ENCODE results near the gene NSG2.
"Not testable (repeated sequence)": the region's sequence is repeated elsewhere in the genome, so short reads cannot be mapped to it uniquely, and the experiment has no call there.

NSG2 gene

GRCh38 chr5:174063082-174063756 lies 17.7 kb downstream of the NSG2 start:
- no peak for DNase-seq

- DNase-seq, result no peak
These were observed 18.7 kb downstream of the NSG2 start for GRCh38 chr5:174064171-174064570.

- DNase-seq, result no peak
These were observed 20.2 kb downstream of the NSG2 start for GRCh38 chr5:174065528-174066197.

DNA sequence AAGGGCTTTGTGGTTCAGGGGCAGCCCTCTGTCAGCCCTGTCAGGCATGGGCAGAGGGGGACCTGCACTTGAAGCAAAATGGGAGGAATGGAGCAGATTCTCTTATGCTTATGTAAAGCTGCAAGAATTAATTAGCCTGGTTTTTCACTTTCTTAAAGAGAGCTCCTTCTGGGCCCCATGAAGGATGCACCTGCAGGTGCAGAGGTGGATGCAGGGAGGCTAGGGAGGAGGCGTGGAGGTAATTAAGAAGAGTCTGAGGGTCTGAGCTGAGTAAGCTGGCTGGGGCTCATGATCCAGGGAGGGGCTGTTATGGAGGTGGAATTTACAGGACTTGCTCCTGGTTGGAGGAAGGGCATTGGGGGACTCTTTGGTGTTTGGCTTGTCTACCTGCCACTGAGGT lies 22.0 kb downstream of the NSG2 start:
- DNase-seq, result no peak

DNA sequence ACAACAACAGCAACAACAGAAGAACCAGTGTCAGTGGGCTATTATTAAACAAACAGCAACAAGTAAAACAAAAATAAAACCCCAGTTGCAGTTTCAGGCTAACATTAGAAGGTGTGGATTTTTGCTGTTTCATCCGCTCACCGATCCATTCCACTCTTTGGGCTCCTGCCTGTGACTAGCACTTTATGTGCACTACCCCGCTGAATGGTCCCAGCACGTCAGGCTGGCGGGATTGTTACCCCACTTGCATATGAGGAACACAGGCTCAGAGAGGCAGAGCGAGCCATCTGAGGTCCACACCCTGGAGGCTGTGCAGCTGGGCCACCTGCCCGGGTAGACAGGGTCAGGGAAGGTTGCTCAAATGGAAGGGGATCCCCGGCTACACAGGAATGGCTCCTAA lies 26.0 kb downstream of the NSG2 start:
- no peak for DNase-seq

DNA sequence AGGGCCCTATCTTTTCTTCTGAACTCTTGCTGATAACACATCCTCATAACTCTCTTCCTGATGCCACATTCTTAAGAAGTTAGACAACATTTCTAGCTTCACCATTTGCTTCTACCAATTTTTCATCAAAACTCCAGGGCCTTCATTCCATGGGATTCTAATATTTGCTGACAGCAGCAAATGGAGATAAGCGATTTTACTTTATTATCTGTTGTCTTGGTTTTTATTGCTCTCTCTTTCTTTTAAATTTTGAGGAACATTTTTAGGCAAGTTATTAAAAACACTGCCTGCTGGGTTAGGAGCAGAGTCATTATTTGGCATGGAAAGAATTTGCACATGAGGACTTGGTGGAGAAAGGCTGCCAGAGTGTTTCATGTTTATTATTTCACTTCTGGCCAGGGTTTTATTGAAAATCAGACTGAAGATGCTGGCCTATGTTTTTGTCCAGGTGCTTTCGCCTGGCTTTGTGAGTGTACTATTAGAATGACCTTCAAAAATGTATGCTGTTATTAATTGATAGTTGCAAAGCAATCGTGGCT lies 27.7 kb downstream of the NSG2 start:
- no peak for DNase-seq

DNA sequence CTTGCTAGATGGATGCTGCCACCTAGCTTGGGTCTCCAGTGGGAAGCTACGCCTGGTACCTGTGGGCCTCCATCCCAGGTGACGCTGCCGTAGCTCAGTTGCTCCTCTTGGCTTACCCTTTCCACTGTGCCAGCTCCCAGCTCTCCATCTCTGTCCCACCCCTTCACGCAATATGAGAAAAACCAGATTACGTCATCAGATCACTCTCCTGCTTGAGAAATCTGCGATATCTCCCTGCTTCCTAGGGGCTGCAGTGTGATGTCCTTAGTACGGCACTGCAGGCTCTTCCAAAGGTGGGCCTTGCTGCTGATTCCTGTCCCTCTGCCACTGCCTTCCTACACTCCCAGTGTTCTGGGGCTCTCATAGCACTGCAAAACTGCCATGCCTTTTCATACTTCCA lies 28.9 kb downstream of the NSG2 start:
- no peak for DNase-seq

DNA sequence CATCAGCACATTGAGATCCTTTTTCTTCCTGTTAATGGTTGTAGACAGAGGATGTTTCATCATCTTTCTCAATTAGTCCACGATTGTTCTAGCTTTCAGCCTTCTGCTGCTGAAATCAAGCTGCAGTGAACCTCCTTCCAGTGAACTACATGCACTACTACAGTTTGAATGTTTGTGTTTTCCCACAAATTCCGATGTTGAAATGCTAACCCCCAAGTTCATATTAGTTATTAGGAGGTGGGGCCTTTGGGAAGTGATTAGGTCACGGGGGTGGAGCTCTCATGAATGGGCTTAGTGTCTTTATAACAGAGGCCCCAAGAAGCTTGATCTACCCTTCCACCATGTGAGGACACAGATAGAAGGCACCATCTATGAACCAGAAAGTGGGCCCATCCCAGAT lies 32.9 kb downstream of the NSG2 start:
- no peak for DNase-seq

DNA sequence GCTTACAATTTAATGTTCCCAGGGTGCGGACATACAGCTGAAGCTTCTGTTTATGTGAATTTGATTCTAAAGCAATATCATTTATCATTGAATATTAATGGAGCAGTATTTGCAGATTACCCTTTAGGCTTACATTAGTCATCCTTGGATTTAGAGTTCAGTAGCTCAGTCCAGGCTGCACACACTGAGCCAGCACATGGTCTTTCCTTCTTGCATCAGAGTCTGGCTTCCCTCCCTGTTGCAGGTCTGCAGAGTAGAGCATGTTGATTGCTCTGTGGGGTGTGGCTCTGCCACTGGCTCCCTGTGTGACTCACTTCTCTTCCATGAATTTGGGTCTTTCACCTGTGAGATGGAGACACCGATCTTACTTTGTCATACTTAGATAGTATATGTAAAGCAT lies 36.8 kb downstream of the NSG2 start:
- no peak for DNase-seq

DNA sequence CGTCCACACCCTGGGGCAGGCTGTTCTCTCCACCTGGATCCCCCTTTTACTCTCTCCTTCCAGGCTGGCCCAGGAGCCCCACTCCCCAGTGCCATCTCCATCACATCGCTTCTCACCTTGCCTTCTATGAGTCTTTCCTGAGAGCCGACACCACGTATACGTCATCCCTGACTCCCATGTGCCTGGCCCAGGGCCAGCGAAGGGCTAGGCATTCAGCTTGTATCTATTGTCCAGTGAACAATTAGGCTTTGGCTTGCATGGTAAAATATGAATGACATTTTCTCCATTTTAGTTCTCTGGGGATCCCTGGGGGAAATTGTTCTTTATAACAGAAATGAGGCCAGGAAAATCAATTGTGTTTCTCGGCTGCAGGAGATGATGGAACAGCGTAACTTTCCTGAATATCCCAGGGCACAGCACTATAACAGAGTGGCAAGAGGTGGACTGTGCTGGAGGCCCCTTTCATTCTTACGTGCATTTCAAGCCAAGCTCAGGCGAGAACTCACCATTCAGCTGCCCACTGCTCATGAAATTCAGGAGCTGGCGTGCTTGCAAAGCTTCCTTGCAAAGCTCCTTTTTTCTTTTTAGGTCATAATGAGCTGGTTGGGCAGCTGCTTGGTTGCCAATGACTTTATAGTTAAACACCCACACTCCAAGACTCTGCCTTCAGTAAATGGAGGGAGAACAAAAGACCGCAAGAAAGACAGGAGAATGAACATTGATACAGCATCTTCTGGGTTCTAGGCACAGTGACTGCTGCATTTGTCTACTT lies 37.7 kb downstream of the NSG2 start:
- no peak for DNase-seq

- DNase-seq, result no peak
These were observed 39.2 kb downstream of the NSG2 start for GRCh38 chr5:174084691-174085154.

GRCh38 chr5:174086751-174087150 lies 41.2 kb downstream of the NSG2 start:
- DNase-seq, result no peak

DNA sequence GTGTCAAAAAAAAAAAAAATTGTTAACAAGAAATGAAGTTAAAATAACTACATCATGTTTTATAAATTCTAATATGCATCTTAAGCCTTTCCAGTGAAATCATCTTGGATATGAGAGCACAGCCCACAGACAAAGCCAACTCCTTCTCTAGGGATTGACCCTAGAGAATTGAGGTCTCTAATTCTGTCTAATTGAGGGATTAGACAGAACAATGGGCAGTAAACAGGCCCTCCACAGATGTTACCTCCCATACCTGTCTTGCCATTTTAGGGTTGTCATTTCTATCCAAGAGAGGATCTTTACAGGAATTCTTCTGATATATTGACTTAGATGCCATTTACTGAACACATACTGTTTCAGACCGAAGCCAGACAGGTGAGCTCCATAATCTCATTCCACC lies 42.3 kb downstream of the NSG2 start:
- DNase-seq, result no peak

DNA sequence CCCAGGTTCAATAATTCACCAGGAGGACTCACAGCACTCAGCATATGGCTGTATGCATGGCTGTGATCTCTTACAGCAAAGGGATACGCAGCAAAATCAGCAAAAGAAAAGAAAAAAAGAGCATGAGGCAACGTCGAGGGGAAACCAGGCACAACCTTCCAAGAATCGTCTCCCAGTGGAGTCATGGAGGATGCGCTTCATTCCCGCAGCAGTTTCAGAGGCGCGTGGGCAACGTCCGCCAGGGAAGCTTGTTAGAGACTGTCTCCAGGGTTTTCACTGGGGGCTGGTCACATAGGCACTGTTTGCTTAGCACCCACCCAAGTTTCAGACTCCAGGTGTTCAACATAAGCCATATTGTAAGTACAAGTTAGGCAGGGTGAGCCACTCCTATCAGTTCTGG lies 44.6 kb downstream of the NSG2 start:
- no peak for DNase-seq

DNA sequence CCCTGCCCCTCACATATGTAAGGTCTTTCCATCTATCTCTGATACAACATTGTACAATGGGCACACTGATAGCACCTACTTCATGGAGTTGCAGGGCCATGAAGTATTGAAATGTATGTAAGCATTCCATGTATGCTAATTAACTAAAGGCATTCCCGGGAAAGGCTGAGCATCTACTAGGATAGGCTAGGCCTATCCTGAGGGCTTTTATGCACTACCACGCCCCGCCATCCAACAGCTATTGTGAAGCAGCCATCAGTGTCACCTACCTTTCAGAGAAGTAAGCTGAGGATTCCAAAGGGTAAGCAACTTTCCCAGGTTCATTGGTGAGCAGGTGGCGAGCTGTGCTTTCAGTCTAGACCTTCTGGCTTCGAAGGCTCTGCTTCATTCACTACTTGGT lies 47.6 kb downstream of the NSG2 start:
- DNase-seq, result no peak

- DNase-seq, result no peak
These were observed 49.5 kb downstream of the NSG2 start for GRCh38 chr5:174094857-174095606.

DNA sequence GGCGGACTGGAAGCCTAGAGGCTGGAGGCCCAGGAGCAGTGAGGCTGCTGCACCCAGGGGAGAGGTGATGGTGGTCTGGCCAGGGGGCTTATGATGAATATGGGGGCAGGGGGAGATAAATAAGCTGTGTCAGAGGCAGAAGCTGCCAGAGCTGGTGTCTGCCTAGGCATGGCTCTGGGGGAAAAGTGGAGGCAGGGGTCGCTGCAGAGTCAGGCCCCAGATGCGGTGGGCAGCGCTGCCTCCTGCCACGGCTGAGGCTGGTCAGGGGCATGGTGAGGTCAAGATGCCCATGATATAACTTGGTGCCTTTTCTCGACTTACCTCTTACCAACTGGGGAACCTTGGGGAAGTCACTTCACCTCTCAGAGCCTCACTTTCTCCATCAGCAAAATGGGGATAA lies 51.1 kb downstream of the NSG2 start:
- no peak for DNase-seq

DNA sequence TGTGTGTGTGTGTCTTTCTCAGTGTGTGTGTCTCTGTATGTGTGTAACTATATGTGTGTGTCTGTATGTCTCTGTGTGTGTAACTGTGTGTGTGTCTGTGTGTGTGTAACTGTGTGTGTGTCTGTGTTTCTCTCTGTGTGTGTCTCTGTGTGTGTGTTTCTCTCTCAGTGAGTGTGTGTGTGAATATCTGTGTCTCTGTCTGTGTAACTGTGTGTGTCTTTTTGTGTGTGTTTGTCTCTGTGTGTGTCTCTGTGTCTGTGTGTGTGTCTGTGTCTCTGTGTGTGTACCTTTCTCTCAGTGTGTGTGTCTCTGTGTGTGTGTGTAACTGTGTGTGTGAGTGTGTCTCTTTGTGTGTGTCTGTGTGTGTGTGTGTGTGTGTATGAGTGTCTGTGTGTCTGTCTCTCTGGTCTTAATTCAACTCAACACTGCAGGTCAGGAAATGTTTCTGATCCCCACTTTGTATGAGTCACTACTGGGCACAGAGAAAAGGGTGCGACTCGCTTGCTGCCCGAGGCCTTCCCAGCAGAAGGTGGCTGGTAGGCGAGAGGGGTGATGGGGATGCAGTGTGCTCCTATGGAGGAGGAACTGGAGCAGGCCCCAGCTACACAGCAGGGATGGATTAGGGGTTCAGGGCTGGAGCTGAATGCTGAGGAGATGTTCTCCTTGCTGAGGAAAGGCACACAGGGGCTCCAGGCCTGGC lies 52.1 kb downstream of the NSG2 start:
- no peak for DNase-seq

DNA sequence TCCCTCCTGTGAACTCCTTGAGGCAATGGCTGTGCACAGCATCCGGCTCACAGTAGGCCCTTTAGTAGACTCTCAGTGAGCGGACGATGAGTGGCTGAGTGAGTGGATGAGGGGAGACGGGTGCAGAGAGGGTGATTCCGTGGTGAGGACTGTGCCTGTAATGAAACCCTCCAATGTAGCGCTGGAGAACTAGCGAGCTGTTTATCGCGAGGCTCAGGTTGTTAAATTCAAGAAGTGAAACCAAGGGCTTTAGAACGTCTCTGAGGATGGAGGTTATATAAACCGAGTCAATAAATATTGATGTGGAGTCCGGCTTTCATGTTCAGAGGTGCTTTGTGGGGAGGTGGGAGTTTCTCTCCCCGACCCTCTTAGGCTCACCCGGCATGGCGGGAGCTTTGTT lies 53.2 kb downstream of the NSG2 start:
- DNase-seq, result no peak

GRCh38 chr5:174100490-174100889 lies 55.0 kb downstream of the NSG2 start:
- DNase-seq, result no peak

DNA sequence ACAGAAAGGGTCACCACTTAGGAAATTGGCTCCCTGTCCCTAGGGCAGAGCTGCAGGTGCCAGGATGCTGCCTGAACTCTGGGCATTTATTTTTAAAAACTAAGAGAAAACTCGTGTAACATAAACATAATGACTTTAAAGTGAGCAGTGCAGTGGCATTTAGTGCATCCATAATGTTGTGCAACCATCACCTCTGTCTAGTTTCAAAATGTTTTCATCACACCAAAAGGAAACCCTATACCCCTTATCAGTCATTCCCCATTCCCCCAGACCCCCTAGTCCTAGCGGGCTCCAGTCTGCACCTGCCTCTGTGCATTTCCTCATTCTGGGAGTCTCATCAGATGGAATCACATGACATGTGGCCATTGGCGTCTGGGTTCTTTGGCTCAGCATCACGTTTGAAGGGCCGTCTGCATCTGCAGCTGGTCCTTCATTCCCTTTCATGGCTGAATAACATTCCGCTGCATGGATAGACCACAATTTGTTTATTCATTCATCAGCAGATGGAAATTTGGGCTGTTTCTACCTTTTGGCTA lies 55.8 kb downstream of the NSG2 start:
- DNase-seq, result no peak

DNA sequence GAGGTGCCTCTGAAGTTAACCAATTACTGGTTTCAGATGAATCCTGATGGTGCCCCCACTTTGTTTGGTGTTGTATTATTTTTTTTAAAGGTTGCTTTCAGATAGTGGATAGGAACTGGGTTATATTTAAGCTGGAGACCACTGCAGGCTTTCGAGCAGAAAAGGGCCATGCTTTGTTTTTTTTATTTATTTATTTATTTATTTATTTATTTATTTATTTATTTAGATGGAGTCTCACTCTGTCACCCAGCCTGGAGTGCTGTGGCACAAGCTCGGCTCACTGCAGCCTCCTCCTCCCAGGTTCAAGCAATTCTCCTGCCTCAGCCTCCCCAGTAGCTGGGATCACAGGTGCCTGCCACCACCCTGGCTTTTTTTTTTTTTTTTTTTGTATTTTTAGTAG lies 57.1 kb downstream of the NSG2 start:
- DNase-seq, result not testable (repeated sequence)
